Trophoblast cell (in vitro differentiated cells and primary cell): ENCODE measurements around the gene ABLIM3.

ENCODE experiments used
- DNase-seq, 2 donors: peaks; one replicate each; pipeline ENCODE4 v3.0.0-alpha.2; 2016
- H2AFZ ChIP-seq: 2 replicates; pipeline ENCODE4 v1.6.1; 2013; ENCODE audit warnings: low read length, moderate library complexity, mild to moderate bottlenecking; ENCODE audit not compliant: insufficient read depth, poor library complexity
- H2AK5ac ChIP-seq: 2 replicates; pipeline ENCODE4 v1.6.1; 2013; ENCODE audit warnings: mild to moderate bottlenecking, low read length
- H2BK120ac ChIP-seq: 2 replicates; pipeline ENCODE4 v1.6.1; 2013; ENCODE audit warnings: low read length, mild to moderate bottlenecking, moderate library complexity; ENCODE audit not compliant: insufficient read depth, poor library complexity
- H2BK12ac ChIP-seq: 2 replicates; pipeline ENCODE4 v1.6.1; 2013; ENCODE audit warnings: mild to moderate bottlenecking, low read length, moderate library complexity
- H2BK5ac ChIP-seq: 2 replicates; pipeline ENCODE4 v1.6.1; 2013; ENCODE audit warnings: low read length, low read depth, moderate library complexity, mild to moderate bottlenecking; ENCODE audit not compliant: poor library complexity
- H3K14ac ChIP-seq: 2 replicates; pipeline ENCODE4 v1.6.1; 2013; ENCODE audit warnings: mild to moderate bottlenecking, low read length
- H3K18ac ChIP-seq: 2 replicates; pipeline ENCODE4 v1.6.1; 2013; ENCODE audit warnings: mild to moderate bottlenecking, low read length
- H3K23ac ChIP-seq: 2 replicates; pipeline ENCODE4 v1.6.1; 2013; ENCODE audit warnings: low read length
- H3K27ac ChIP-seq: 2 replicates; pipeline ENCODE4 v1.5.1; 2013; ENCODE audit warnings: low read depth, mild to moderate bottlenecking, inconsistent platforms, low read length, moderate library complexity
- H3K27me3 ChIP-seq: 2 replicates; pipeline ENCODE4 v1.6.1; 2013; ENCODE audit warnings: inconsistent platforms, mild to moderate bottlenecking, low read length, moderate library complexity; ENCODE audit not compliant: insufficient read depth
- H3K36me3 ChIP-seq, 2 experiments: 1 replicate in 1 of 2; 2 replicates in 1 of 2; pipeline ENCODE4 v1.6.1; 2013; ENCODE audit warnings: low read length in 2 of 2, mild to moderate bottlenecking in 2 of 2, moderate library complexity in 1 of 2; ENCODE audit not compliant: insufficient read depth in 2 of 2, control insufficient read depth in 1 of 2
- H3K4ac ChIP-seq: 2 replicates; pipeline ENCODE4 v1.6.1; 2013; ENCODE audit warnings: low read depth, mild to moderate bottlenecking, low read length, moderate library complexity
- H3K4me1 ChIP-seq, 2 experiments: 1 replicate in 1 of 2; 2 replicates in 1 of 2; pipeline ENCODE4 v1.6.1; 2013; ENCODE audit warnings: low read length in 2 of 2, mild to moderate bottlenecking in 2 of 2, moderate library complexity in 1 of 2; ENCODE audit not compliant: insufficient read depth in 2 of 2, control insufficient read depth in 1 of 2
- H3K4me2 ChIP-seq: 2 replicates; pipeline ENCODE4 v1.6.1; 2013; ENCODE audit warnings: inconsistent platforms, mild to moderate bottlenecking, low read length, moderate library complexity
- H3K4me3 ChIP-seq: 2 replicates; pipeline ENCODE4 v1.5.1; 2013; ENCODE audit warnings: mild to moderate bottlenecking, low read depth, low read length, inconsistent platforms
- H3K79me1 ChIP-seq: one replicate; pipeline ENCODE4 v1.6.1; 2013; ENCODE audit warnings: low read length
- H3K79me2 ChIP-seq: 2 replicates; pipeline ENCODE4 v1.6.1; 2013; ENCODE audit warnings: low read length, mild to moderate bottlenecking; ENCODE audit not compliant: control insufficient read depth, insufficient read depth, poor library complexity
- H3K9ac ChIP-seq: 2 replicates; pipeline ENCODE4 v1.6.1; 2013; ENCODE audit warnings: mild to moderate bottlenecking, low read length
- H3K9me3 ChIP-seq: 2 replicates; pipeline ENCODE4 v1.6.1; 2013; ENCODE audit warnings: low read depth, mild to moderate bottlenecking, control low read depth, inconsistent platforms, low read length; ENCODE audit not compliant: insufficient read depth
- H4K12ac ChIP-seq: 2 replicates; pipeline ENCODE4 v1.6.1; 2013; ENCODE audit warnings: low read depth, mild to moderate bottlenecking, low read length, moderate library complexity
- H4K8ac ChIP-seq: 2 replicates; pipeline ENCODE4 v1.6.1; 2013; ENCODE audit warnings: low read depth, mild to moderate bottlenecking, low read length, moderate library complexity
- H4K91ac ChIP-seq: one replicate; pipeline ENCODE4 v1.6.1; 2013; ENCODE audit warnings: low read depth, mild to moderate bottlenecking, low read length, moderate library complexity
- WGBS: extraction: QIAGEN DNeasy Blood & Tissue Kit; methylation state at CpG from one replicate; pipeline ENCODE4 v1.1.7; 2013; ENCODE audit warnings: missing lambda C conversion rate; ENCODE audit not compliant: insufficient read length, insufficient coverage; ENCODE audit errors: extremely low coverage; 5-methylcytosine and 5-hydroxymethylcytosine counted together

ABLIM3 gene

GRCh38 chr5:149166128-149166527 is 24.8 kb downstream of the ABLIM3 start:
- Histone ChIP-seq H3K27ac (no peak overlapping the region), H4K12ac (no peak overlapping the region), H3K14ac (no peak overlapping the region), H3K79me1 (no peaks in the 10 kb centered on the region), H3K4me3 (no peak overlapping the region), H3K27me3 (no peaks in the 10 kb centered on the region), H3K18ac (no peak overlapping the region), H2AK5ac (no peak overlapping the region), H2AFZ (no peak overlapping the region), H3K9ac (no peak overlapping the region), H3K23ac (no peak overlapping the region), H2BK120ac (no peak overlapping the region), H4K91ac (no peak overlapping the region), H3K36me3 (no peaks in the 10 kb centered on the region), H3K4me2 (no peak overlapping the region), H2BK5ac (no peak overlapping the region), H3K4ac (no peak overlapping the region), H2BK12ac (no peak overlapping the region), H3K4me1 (peaks cover 5% of the 10 kb centered on the region in 2 experiments), H4K8ac (no peak overlapping the region), H3K9me3 (no peaks in the 10 kb centered on the region), H3K79me2 (no peaks in the 10 kb centered on the region)
- DNase-seq = no peak

GRCh38 chr5:149166591-149167100 is 25.4 kb downstream of the ABLIM3 start:
- no peaks in the 10 kb centered on the region for H3K9me3 ChIP-seq
- H3K4me1 ChIP-seq = peaks cover 5% of the 10 kb centered on the region in 2 experiments
- no peaks in the 10 kb centered on the region for H3K79me2 ChIP-seq
- H3K14ac ChIP-seq = no peak overlapping the region
- H3K27me3 ChIP-seq = no peaks in the 10 kb centered on the region
- no peak for DNase-seq
- no peak overlapping the region for H4K91ac ChIP-seq
- H2BK120ac ChIP-seq = no peak overlapping the region
- H3K36me3 ChIP-seq = no peaks in the 10 kb centered on the region
- H3K79me1 ChIP-seq = no peaks in the 10 kb centered on the region
- H3K18ac ChIP-seq = no peak overlapping the region
- H4K8ac ChIP-seq = no peak overlapping the region
- H4K12ac ChIP-seq = no peak overlapping the region
- H3K27ac ChIP-seq = no peak overlapping the region
- H2AK5ac ChIP-seq = no peak overlapping the region
- H3K4me2 ChIP-seq = no peak overlapping the region
- H2BK5ac ChIP-seq = no peak overlapping the region
- no peak overlapping the region for H3K4me3 ChIP-seq
- H3K9ac ChIP-seq = no peak overlapping the region
- no peak overlapping the region for H3K23ac ChIP-seq
- H2AFZ ChIP-seq = no peak overlapping the region
- no peak overlapping the region for H3K4ac ChIP-seq
- H2BK12ac ChIP-seq = no peak overlapping the region

GRCh38 chr5:149168276-149168906 is 27.1 kb downstream of the ABLIM3 start:
- Histone ChIP-seq H3K27me3 (no peaks in the 10 kb centered on the region), H4K8ac (no peak overlapping the region), H3K4me2 (no peak overlapping the region), H2AK5ac (no peak overlapping the region), H3K27ac (no peak overlapping the region), H3K79me1 (no peaks in the 10 kb centered on the region), H2BK120ac (no peak overlapping the region), H3K9me3 (no peaks in the 10 kb centered on the region), H3K36me3 (no peaks in the 10 kb centered on the region), H3K9ac (no peak overlapping the region), H2AFZ (no peak overlapping the region), H3K14ac (no peak overlapping the region), H4K12ac (no peak overlapping the region), H3K79me2 (no peaks in the 10 kb centered on the region), H4K91ac (no peak overlapping the region), H3K4me1 (no peaks in the 10 kb centered on the region), H2BK12ac (no peak overlapping the region), H3K18ac (no peak overlapping the region), H3K4me3 (no peak overlapping the region), H3K23ac (no peak overlapping the region), H2BK5ac (no peak overlapping the region), H3K4ac (no peak overlapping the region)
- WGBS = no CpG with 5 or more reads among the region's 4 CpGs
- DNase-seq = no peak

- Histone ChIP-seq H3K27me3 (no peaks in the 10 kb centered on the region), H3K4ac (no peak overlapping the region), H2AFZ (no peak overlapping the region), H2BK5ac (no peak overlapping the region), H2BK120ac (no peak overlapping the region), H3K36me3 (no peaks in the 10 kb centered on the region), H3K4me2 (no peak overlapping the region), H3K9ac (no peak overlapping the region), H3K4me3 (no peak overlapping the region), H3K79me2 (no peaks in the 10 kb centered on the region), H3K27ac (no peak overlapping the region), H3K9me3 (no peaks in the 10 kb centered on the region), H3K79me1 (no peaks in the 10 kb centered on the region), H3K23ac (no peak overlapping the region), H2BK12ac (no peak overlapping the region), H4K12ac (no peak overlapping the region), H3K14ac (no peak overlapping the region), H4K8ac (no peak overlapping the region), H3K4me1 (no peaks in the 10 kb centered on the region), H3K18ac (no peak overlapping the region), H2AK5ac (no peak overlapping the region), H4K91ac (no peak overlapping the region)
- DNase-seq = no peak
- WGBS = no CpG with 5 or more reads among the region's 3 CpGs
Measured at GRCh38 chr5:149170299-149170698, 29.0 kb downstream of the ABLIM3 start.
